SK-N-SH (cell line): ENCODE measurements around the gene ATG16L1.

Experiments used
- ELF1 ChIP-seq: IDR thresholded peaks from 2 replicates; pipeline ENCODE4 v1.4.0; 2012
- FOXM1 ChIP-seq: IDR thresholded peaks from 2 replicates; pipeline ENCODE4 v1.4.0; 2012; ENCODE audit warnings: low read depth, mild to moderate bottlenecking
- JUND ChIP-seq: IDR thresholded peaks from 2 replicates; pipeline ENCODE4 v1.4.0; 2012
- SIN3A ChIP-seq: IDR thresholded peaks from 2 replicates; pipeline ENCODE4 v1.6.1; 2012; ENCODE audit warnings: low read depth, mild to moderate bottlenecking, low read length, moderate library complexity, borderline replicate concordance
- TF ChIP-seq, protein P1 (sequence below): fragments of 200-600 bp; sonication (generic); IDR thresholded peaks from 2 replicates; pipeline ENCODE4 v1.6.1; 2017; ENCODE audit warnings: antibody characterized with exemption, mild to moderate bottlenecking, moderate library complexity
- TF ChIP-seq, protein P2 (sequence below): IDR thresholded peaks from 2 replicates; pipeline ENCODE4 v1.4.0; 2012; ENCODE audit warnings: low read depth

DNA sequence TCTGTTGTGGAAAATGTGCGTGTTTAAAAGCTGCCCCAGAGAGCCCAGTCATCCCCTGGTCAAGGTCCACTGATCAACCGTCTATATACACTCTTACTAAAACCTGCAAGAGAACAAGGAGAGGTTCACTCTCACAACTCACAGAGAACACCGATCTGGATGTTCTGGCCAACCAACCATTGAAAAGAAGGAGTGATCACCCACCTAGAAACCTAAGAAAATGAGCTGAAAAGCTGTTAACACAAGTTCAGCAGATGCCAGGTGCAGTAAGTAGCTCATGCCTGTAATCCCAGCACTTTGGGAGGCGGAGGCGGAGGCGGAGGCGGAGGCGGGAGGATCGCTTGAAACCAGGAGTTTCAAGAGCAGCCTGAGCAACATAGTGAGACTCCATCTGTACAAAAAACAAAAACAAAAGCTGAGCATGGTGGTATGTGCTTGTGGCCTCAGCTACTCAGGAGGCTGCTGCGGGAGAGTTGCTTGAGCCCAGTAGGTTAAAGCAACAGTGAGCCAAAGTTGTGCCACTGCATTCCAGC is 14.5 kb downstream of the ATG16L1 start:
- TF ChIP-seq FOXM1 (no peak), SIN3A (no peak), ELF1 (no peak), JUND (no peak)
- TF ChIP-seq, protein P1, sequence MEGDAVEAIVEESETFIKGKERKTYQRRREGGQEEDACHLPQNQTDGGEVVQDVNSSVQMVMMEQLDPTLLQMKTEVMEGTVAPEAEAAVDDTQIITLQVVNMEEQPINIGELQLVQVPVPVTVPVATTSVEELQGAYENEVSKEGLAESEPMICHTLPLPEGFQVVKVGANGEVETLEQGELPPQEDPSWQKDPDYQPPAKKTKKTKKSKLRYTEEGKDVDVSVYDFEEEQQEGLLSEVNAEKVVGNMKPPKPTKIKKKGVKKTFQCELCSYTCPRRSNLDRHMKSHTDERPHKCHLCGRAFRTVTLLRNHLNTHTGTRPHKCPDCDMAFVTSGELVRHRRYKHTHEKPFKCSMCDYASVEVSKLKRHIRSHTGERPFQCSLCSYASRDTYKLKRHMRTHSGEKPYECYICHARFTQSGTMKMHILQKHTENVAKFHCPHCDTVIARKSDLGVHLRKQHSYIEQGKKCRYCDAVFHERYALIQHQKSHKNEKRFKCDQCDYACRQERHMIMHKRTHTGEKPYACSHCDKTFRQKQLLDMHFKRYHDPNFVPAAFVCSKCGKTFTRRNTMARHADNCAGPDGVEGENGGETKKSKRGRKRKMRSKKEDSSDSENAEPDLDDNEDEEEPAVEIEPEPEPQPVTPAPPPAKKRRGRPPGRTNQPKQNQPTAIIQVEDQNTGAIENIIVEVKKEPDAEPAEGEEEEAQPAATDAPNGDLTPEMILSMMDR: no peak
- TF ChIP-seq, protein P2, sequence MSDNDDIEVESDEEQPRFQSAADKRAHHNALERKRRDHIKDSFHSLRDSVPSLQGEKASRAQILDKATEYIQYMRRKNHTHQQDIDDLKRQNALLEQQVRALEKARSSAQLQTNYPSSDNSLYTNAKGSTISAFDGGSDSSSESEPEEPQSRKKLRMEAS: no peak
